Measurements from ENCODE around the gene ITGA3.

The ITGA3 gene

GRCh38 chr17:50055426-50056216 is at the start of gene ITGA3:
Gene ITGA3, plus strand, starts transcription at chr17:50056110. Its CDS starts 330 bp downstream, at chr17:50056440.
- peak; percentile 20 for DNase-seq (ENCODE audit: low read depth)

- DNase-seq (ENCODE audit: low read depth), result no peak
Observed at GRCh38 chr17:50009282-50009681, 46.6 kb upstream of the ITGA3 start.

- no peak for DNase-seq (ENCODE audit: low read depth)
Observed at GRCh38 chr17:50013079-50013478, 42.8 kb upstream of the ITGA3 start.

GRCh38 chr17:50014471-50015088 is 41.3 kb upstream of the ITGA3 start:
- no peak for DNase-seq (ENCODE audit: low read depth)

- DNase-seq (ENCODE audit: low read depth), result no peak
Observed at GRCh38 chr17:50015146-50015545, 40.8 kb upstream of the ITGA3 start.

GRCh38 chr17:50018909-50019308 is 37.0 kb upstream of the ITGA3 start:
- no peak for DNase-seq (ENCODE audit: low read depth)

GRCh38 chr17:50020841-50021599 is 34.9 kb upstream of the ITGA3 start:
- no peak for DNase-seq (ENCODE audit: low read depth)

- DNase-seq (ENCODE audit: low read depth), result no peak
Observed at GRCh38 chr17:50021681-50022370, 34.1 kb upstream of the ITGA3 start.

GRCh38 chr17:50022463-50023130 is 33.3 kb upstream of the ITGA3 start:
- no peak for DNase-seq (ENCODE audit: low read depth)

- no peak for DNase-seq (ENCODE audit: low read depth)
Observed at GRCh38 chr17:50023520-50023919, 32.4 kb upstream of the ITGA3 start.

GRCh38 chr17:50024808-50025207 is 31.1 kb upstream of the ITGA3 start:
- DNase-seq (ENCODE audit: low read depth), result no peak

- DNase-seq (ENCODE audit: low read depth), result no peak
Observed at GRCh38 chr17:50026046-50026675, 29.7 kb upstream of the ITGA3 start.

GRCh38 chr17:50026837-50027171 is 29.1 kb upstream of the ITGA3 start:
- peak; percentile 74 for DNase-seq (ENCODE audit: low read depth)

GRCh38 chr17:50027172-50027880 is 28.6 kb upstream of the ITGA3 start:
- no peak for DNase-seq (ENCODE audit: low read depth)

- DNase-seq (ENCODE audit: low read depth), result no peak
Observed at GRCh38 chr17:50027881-50028735, 27.8 kb upstream of the ITGA3 start.

GRCh38 chr17:50028736-50029120 is 27.2 kb upstream of the ITGA3 start:
- DNase-seq (ENCODE audit: low read depth), result no peak

GRCh38 chr17:50029185-50029584 is 26.7 kb upstream of the ITGA3 start:
- DNase-seq (ENCODE audit: low read depth), result no peak

GRCh38 chr17:50033316-50033715 is 22.6 kb upstream of the ITGA3 start:
- no peak for DNase-seq (ENCODE audit: low read depth)

- no peak for DNase-seq (ENCODE audit: low read depth)
Observed at GRCh38 chr17:50034498-50035364, 21.2 kb upstream of the ITGA3 start.
